ENCODE measurements around the gene PRRC2B. TPM values are rescaled to one million over a fixed set of nuclear protein-coding genes. Genes with fewer than 3 reads are reported as not detected.

PRRC2B gene
- total and polyA plus RNA-seq, 2 experiments from 2014 or later = 45.0 to 193 TPM

GRCh38 chr9:131477816-131478419, 84.0 kb downstream of the PRRC2B start (continued):
- no peak for TF ChIP-seq ZNF462 (CRISPR knock-in tag; IDR thresholded peaks at IDR 0.05)
- no peak for TF ChIP-seq REST (IDR thresholded peaks at IDR 0.05; ENCODE audit: unreplicated experiment)

DNA sequence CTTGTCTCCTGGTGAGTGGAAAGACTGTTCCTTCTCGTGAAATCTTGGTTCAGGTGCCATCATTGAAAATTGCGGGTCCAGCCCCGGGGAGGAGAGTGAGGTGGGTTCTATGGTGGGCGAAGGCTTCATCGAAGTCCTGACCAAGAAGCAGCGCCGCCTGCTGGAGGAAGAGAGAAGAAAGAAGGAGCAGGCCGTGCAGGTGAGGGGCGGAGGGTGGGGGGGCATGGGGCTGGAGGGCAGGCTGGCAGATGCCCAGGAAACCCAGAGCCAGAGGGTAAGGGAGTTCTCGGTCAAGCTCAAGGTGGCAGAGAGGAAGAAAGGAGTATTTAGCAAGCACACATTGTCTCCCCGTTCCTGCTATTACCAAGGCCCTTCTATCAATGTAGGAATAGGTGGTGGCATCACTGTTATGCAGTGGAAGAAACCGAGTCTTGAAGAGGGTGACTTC, 84.6 kb downstream of the PRRC2B start:
- Mint-ChIP-seq H3K9me3 (no peaks in the 10 kb centered on the region), H3K27ac (peak overlapping the region; percentile 68; the same call in 1 of the 2 replicates), H3K4me1 (0 out of 3 replicates have a peak, but pooled peaks cover 2% of the 10 kb centered on the region), H3K4me3 (no peak overlapping the region), H3K27me3 (ENCODE audit: insufficient read depth, low read depth, poor library complexity) (peaks cover 37% of the 10 kb centered on the region), H3K36me3 (ENCODE audit: low read depth) (peaks cover 96% of the 10 kb centered on the region)
- Histone ChIP-seq H4K20me1 (replicated peaks; ENCODE audit: insufficient read depth) (peaks cover 10% of the 10 kb centered on the region), H3K4me3 (no peak overlapping the region), H3F3A (replicated peaks; ENCODE audit: low read depth) (peaks cover 52% of the 10 kb centered on the region), H3K79me2 (replicated peaks; ENCODE audit: insufficient read depth) (peaks cover 36% of the 10 kb centered on the region), H3K9me2 (ENCODE audit: insufficient read depth) (no peaks in the 10 kb centered on the region), H3K27ac (ENCODE audit: low read depth) (peak overlapping the region; percentile 66; the same call in 1 of the 2 replicates), H3K36me3 (ENCODE audit: insufficient read depth) (peaks cover 81% of the 10 kb centered on the region), H2AFZ (no peak overlapping the region), H3K4me1 (ENCODE audit: insufficient read depth) (no peaks in the 10 kb centered on the region), H3K4me2 (no peak overlapping the region), H3K27me3 (ENCODE audit: insufficient read depth) (no peaks in the 10 kb centered on the region)
- ATAC-seq (peak; percentile 78), DNase-seq (ENCODE audit: low spot score) (peak; percentile 87)
- TF ChIP-seq, protein P1, sequence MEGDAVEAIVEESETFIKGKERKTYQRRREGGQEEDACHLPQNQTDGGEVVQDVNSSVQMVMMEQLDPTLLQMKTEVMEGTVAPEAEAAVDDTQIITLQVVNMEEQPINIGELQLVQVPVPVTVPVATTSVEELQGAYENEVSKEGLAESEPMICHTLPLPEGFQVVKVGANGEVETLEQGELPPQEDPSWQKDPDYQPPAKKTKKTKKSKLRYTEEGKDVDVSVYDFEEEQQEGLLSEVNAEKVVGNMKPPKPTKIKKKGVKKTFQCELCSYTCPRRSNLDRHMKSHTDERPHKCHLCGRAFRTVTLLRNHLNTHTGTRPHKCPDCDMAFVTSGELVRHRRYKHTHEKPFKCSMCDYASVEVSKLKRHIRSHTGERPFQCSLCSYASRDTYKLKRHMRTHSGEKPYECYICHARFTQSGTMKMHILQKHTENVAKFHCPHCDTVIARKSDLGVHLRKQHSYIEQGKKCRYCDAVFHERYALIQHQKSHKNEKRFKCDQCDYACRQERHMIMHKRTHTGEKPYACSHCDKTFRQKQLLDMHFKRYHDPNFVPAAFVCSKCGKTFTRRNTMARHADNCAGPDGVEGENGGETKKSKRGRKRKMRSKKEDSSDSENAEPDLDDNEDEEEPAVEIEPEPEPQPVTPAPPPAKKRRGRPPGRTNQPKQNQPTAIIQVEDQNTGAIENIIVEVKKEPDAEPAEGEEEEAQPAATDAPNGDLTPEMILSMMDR (conservative IDR thresholded peaks at IDR 0.05; ENCODE audit: low read depth in 2 of 2) = peak; percentile 64 to 80
- TF ChIP-seq CREB1 (CRISPR knock-in tag; IDR thresholded peaks at IDR 0.05; ENCODE audit: low read depth) (no peak), STAT1 (IDR thresholded peaks at IDR 0.05; ENCODE audit: unreplicated experiment) (no peak), POLR2AphosphoS5 (IDR thresholded peaks at IDR 0.05; ENCODE audit: low read depth) (no peak), NANOG (IDR thresholded peaks at IDR 0.05; ENCODE audit: borderline replicate concordance) (no peak)
- TF ChIP-seq, protein P2, sequence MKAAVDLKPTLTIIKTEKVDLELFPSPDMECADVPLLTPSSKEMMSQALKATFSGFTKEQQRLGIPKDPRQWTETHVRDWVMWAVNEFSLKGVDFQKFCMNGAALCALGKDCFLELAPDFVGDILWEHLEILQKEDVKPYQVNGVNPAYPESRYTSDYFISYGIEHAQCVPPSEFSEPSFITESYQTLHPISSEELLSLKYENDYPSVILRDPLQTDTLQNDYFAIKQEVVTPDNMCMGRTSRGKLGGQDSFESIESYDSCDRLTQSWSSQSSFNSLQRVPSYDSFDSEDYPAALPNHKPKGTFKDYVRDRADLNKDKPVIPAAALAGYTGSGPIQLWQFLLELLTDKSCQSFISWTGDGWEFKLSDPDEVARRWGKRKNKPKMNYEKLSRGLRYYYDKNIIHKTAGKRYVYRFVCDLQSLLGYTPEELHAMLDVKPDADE (IDR thresholded peaks at IDR 0.05) = no peak
